HL-60 (cell line): ENCODE results near the gene DDI1.

Experiments
- GABPA ChIP-seq: IDR thresholded peaks from 2 replicates; pipeline ENCODE4 v1.6.1; 2012; ENCODE audit warnings: low read depth
- POLR2AphosphoS5 ChIP-seq: IDR thresholded peaks from 2 replicates; pipeline ENCODE4 v1.6.1; 2012; ENCODE audit warnings: low read depth
- SPI1 ChIP-seq: IDR thresholded peaks from 2 replicates; pipeline ENCODE4 v1.6.1; 2012; ENCODE audit warnings: low read depth, mild to moderate bottlenecking, borderline replicate concordance
- TF ChIP-seq, protein P1 (sequence below): IDR thresholded peaks from one replicate; pipeline ENCODE4 v1.5.1; 2011; ENCODE audit warnings: low read length, control low read depth, inconsistent platforms; ENCODE audit not compliant: insufficient read depth
- TF ChIP-seq, protein P2 (sequence below): IDR thresholded peaks from 2 replicates; pipeline ENCODE4 v1.6.1; 2012; ENCODE audit warnings: low read depth; ENCODE audit not compliant: insufficient replicate concordance

DNA sequence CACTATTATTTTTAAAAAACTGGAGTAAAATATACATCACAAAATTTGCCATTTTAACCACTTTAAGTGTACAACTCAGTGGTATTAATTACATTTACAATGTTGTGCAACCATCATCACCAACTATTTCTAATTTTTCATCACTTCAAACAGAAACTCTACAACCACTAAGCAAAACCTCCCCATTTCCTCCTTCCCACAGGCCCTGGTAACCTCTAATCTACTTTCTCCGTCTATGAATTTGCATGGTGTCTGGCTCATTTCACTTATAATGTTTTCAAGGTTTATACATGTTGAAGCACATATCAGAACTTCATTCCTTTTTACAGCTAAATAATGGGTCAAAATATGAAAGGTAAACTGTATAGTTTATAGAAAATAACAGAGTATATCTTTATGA, 24.4 kb downstream of the DDI1 start:
- TF ChIP-seq POLR2AphosphoS5 (no peak), GABPA (no peak), SPI1 (no peak)
- TF ChIP-seq, protein P1, sequence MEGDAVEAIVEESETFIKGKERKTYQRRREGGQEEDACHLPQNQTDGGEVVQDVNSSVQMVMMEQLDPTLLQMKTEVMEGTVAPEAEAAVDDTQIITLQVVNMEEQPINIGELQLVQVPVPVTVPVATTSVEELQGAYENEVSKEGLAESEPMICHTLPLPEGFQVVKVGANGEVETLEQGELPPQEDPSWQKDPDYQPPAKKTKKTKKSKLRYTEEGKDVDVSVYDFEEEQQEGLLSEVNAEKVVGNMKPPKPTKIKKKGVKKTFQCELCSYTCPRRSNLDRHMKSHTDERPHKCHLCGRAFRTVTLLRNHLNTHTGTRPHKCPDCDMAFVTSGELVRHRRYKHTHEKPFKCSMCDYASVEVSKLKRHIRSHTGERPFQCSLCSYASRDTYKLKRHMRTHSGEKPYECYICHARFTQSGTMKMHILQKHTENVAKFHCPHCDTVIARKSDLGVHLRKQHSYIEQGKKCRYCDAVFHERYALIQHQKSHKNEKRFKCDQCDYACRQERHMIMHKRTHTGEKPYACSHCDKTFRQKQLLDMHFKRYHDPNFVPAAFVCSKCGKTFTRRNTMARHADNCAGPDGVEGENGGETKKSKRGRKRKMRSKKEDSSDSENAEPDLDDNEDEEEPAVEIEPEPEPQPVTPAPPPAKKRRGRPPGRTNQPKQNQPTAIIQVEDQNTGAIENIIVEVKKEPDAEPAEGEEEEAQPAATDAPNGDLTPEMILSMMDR: no peak
- TF ChIP-seq, protein P2, sequence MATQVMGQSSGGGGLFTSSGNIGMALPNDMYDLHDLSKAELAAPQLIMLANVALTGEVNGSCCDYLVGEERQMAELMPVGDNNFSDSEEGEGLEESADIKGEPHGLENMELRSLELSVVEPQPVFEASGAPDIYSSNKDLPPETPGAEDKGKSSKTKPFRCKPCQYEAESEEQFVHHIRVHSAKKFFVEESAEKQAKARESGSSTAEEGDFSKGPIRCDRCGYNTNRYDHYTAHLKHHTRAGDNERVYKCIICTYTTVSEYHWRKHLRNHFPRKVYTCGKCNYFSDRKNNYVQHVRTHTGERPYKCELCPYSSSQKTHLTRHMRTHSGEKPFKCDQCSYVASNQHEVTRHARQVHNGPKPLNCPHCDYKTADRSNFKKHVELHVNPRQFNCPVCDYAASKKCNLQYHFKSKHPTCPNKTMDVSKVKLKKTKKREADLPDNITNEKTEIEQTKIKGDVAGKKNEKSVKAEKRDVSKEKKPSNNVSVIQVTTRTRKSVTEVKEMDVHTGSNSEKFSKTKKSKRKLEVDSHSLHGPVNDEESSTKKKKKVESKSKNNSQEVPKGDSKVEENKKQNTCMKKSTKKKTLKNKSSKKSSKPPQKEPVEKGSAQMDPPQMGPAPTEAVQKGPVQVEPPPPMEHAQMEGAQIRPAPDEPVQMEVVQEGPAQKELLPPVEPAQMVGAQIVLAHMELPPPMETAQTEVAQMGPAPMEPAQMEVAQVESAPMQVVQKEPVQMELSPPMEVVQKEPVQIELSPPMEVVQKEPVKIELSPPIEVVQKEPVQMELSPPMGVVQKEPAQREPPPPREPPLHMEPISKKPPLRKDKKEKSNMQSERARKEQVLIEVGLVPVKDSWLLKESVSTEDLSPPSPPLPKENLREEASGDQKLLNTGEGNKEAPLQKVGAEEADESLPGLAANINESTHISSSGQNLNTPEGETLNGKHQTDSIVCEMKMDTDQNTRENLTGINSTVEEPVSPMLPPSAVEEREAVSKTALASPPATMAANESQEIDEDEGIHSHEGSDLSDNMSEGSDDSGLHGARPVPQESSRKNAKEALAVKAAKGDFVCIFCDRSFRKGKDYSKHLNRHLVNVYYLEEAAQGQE: no peak
